CD14-positive monocyte (primary cell): ENCODE measurements around the gene APOL1. TPM values are rescaled to one million over a fixed set of nuclear protein-coding genes. Genes with fewer than 3 reads are reported as not detected.
A peak's percentile ranks its signal among the peaks of the same experiment; 100 is the strongest.

Source experiments
- DNase-seq, 3 donors: peaks; one replicate each; pipeline ENCODE4 v3.0.0-alpha.2; 2011 to 2022
- H2AFZ ChIP-seq: 2 replicates; pipeline ENCODE4 v1.6.0; 2012; ENCODE audit warnings: mild to moderate bottlenecking, low read depth, low read length, inconsistent platforms; ENCODE audit not compliant: insufficient read depth, poor library complexity, severe bottlenecking
- H3K27ac ChIP-seq, 2 donors: 1 replicate in 1 of 2; 2 replicates in 1 of 2; pipeline ENCODE4 v1.5.1; 2012 to 2013; ENCODE audit warnings: low read length in 2 of 2, control low read depth in 1 of 2, inconsistent platforms in 1 of 2, low read depth in 1 of 2, mild to moderate bottlenecking in 1 of 2
- H3K27me3 ChIP-seq, 2 donors: one replicate each; pipeline versions ENCODE4 v1.6.0 to v1.6.1; 2011 to 2013; ENCODE audit warnings: low read length in 2 of 2; ENCODE audit not compliant: control insufficient read depth in 2 of 2, insufficient read depth in 2 of 2
- H3K36me3 ChIP-seq, 2 donors: replicated peaks in 1 of 2; 1 replicate in 1 of 2; 2 replicates in 1 of 2; pipeline versions ENCODE4 v1.5.1 to v1.6.1; 2012 to 2013; ENCODE audit warnings: low read length in 2 of 2, control low read depth in 1 of 2, inconsistent platforms in 1 of 2, mild to moderate bottlenecking in 1 of 2; ENCODE audit not compliant: insufficient read depth in 2 of 2, control insufficient read depth in 1 of 2
- H3K4me1 ChIP-seq, 2 donors: 1 replicate in 1 of 2; 2 replicates in 1 of 2; pipeline versions ENCODE4 v1.5.1 to v1.6.1; 2012 to 2013; ENCODE audit warnings: low read length in 2 of 2, control low read depth in 1 of 2, inconsistent platforms in 1 of 2, mild to moderate bottlenecking in 1 of 2, moderate library complexity in 1 of 2; ENCODE audit not compliant: insufficient read depth in 2 of 2, control insufficient read depth in 1 of 2
- H3K4me2 ChIP-seq: replicated peaks from 2 replicates; pipeline ENCODE3; 2012; ENCODE audit warnings: low read length, moderate library complexity, mild to moderate bottlenecking; ENCODE audit not compliant: poor library complexity, severe bottlenecking; ENCODE audit errors: extremely low read depth
- H3K4me3 ChIP-seq, 3 experiments: fragments of 200-600 bp in 1 of 3; sonication (generic) in 1 of 3; replicated peaks in 1 of 3; 1 replicate in 2 of 3; 2 replicates in 1 of 3; pipeline ENCODE4 v1.5.1; 2011 to 2013; ENCODE audit warnings: low read length in 3 of 3, mild to moderate bottlenecking in 3 of 3, control low read depth in 2 of 3, low read depth in 2 of 3, inconsistent platforms in 1 of 3, moderate library complexity in 1 of 3
- H3K79me2 ChIP-seq: 2 replicates; pipeline ENCODE4 v1.6.0; 2012; ENCODE audit warnings: mild to moderate bottlenecking, control low read depth, inconsistent platforms, low read length, moderate library complexity; ENCODE audit not compliant: insufficient read depth
- H3K9ac ChIP-seq: 2 replicates; pipeline ENCODE4 v1.6.0; 2017; ENCODE audit warnings: low read length, mild to moderate bottlenecking; ENCODE audit not compliant: insufficient read depth, poor library complexity, severe bottlenecking
- H3K9me3 ChIP-seq, 2 donors: replicated peaks in 1 of 2; 1 replicate in 1 of 2; 2 replicates in 1 of 2; pipeline versions ENCODE4 v1.5.1 to v1.6.1; 2012 to 2013; ENCODE audit warnings: low read length in 2 of 2, control low read depth in 1 of 2; ENCODE audit not compliant: control insufficient read depth in 1 of 2, insufficient read depth in 1 of 2
- H4K20me1 ChIP-seq: 2 replicates; pipeline ENCODE4 v1.6.0; 2012; ENCODE audit warnings: mild to moderate bottlenecking, low read length, control low read depth, moderate library complexity; ENCODE audit not compliant: insufficient read depth
- H3K27ac Mint-ChIP-seq, 7 donors: one replicate each; pipeline ENCODE4 v1.8.0; 2020; ENCODE audit warnings: mild to moderate bottlenecking in 7 of 7, mixed read lengths in 7 of 7, moderate library complexity in 6 of 7, inconsistent platforms in 2 of 7
- H3K27me3 Mint-ChIP-seq, 3 donors: one replicate each; pipeline ENCODE4 v1.8.0; 2021 to 2022; ENCODE audit warnings: low read depth in 3 of 3, mild to moderate bottlenecking in 3 of 3, mixed read lengths in 3 of 3, moderate library complexity in 3 of 3, inconsistent platforms in 1 of 3
- H3K36me3 Mint-ChIP-seq, 2 donors: one replicate each; pipeline ENCODE4 v1.8.0; 2020; ENCODE audit warnings: mixed read lengths in 2 of 2, inconsistent platforms in 1 of 2, mild to moderate bottlenecking in 1 of 2
- H3K4me1 Mint-ChIP-seq: one replicate; pipeline ENCODE4 v1.8.0; 2020; ENCODE audit warnings: mild to moderate bottlenecking, mixed read lengths
- H3K4me3 Mint-ChIP-seq, 2 donors: one replicate each; pipeline ENCODE4 v1.8.0; 2020; ENCODE audit warnings: mild to moderate bottlenecking in 2 of 2, mixed read lengths in 2 of 2, moderate library complexity in 1 of 2
- H3K9me3 Mint-ChIP-seq, 7 donors: one replicate each; pipeline ENCODE4 v1.8.0; 2020 to 2022; ENCODE audit warnings: mixed read lengths in 7 of 7, mild to moderate bottlenecking in 6 of 7, moderate library complexity in 6 of 7, inconsistent platforms in 2 of 7
- CTCF ChIP-seq: fragments of 200-600 bp; IDR thresholded peaks from one replicate; pipeline ENCODE4 v1.8.0; 2022; ENCODE audit warnings: antibody characterized with exemption, mild to moderate bottlenecking
- WGBS: methylation state at CpG from one replicate; pipeline ENCODE4 v1.1.5; 2013; ENCODE audit warnings: missing lambda C conversion rate; ENCODE audit not compliant: insufficient coverage; 5-methylcytosine and 5-hydroxymethylcytosine counted together
- intact Hi-C, 2 donors: fragments of 100-400 bp; cut with micrococcal nuclease; formaldehyde crosslinking; loops; one replicate each; pipeline versions ENCODE4 v1.15.0 to v1.15.1; 2023
- polyA plus RNA-seq, 3 donors: library from polyadenylated mRNA; depleted of rRNA in 1 of 3; unstranded in 2 of 3; stranded (reverse) in 1 of 3; fragments of 300-500 nt in 2 of 3; fragments of >200 nt in 1 of 3; fragmentation: Illumina TruSeq in 2 of 3; gene quantifications; 1 replicate in 2 of 3; 2 replicates in 1 of 3; pipeline ENCODE4 v1.2.3, GENCODE V29; 2012 to 2021

Gene APOL1
- polyA plus RNA-seq, 3 donors = 3.4 to 7.5 (median 6.1) TPM

GRCh38 chr22:36237462-36238372 lies 15.2 kb upstream of the APOL1 start:
- Mint-ChIP-seq H3K27ac (peak overlapping the region; percentile 94 to 96 (median 95)), H3K9me3 (peaks cover 0 to 4% (median 3%) of the 10 kb centered on the region in 7 donors), H3K36me3 (peaks cover 43 to 44% of the 10 kb centered on the region in 2 donors), H3K4me3 (peak overlapping the region; percentile 95 to 98), H3K4me1 (peaks cover 56% of the 10 kb centered on the region), H3K27me3 (peaks cover 0 to 2% (median 0%) of the 10 kb centered on the region in 3 donors)
- intact Hi-C loops = no loop called here
- DNase-seq = peak in 1 of 3 donors; percentile 13
- H3K4me2 ChIP-seq = peak overlapping the region; percentile 98
- WGBS = 59% methylated on average over 12 of the region's 12 CpGs
- H3K79me2 ChIP-seq = peaks cover 40% of the 10 kb centered on the region
- peak overlapping the region; percentile 71 to 93 for H3K27ac ChIP-seq
- peak overlapping the region; percentile 74 for H3K9ac ChIP-seq
- no peaks in the 10 kb centered on the region for H3K9me3 ChIP-seq
- H3K36me3 ChIP-seq = peaks cover 15 to 42% of the 10 kb centered on the region in 2 donors
- peak overlapping the region; percentile 64 to 99 (median 90) for H3K4me3 ChIP-seq
- H2AFZ ChIP-seq = peak overlapping the region; percentile 22
- no peak for TF ChIP-seq CTCF
- peaks cover 43% of the 10 kb centered on the region for H4K20me1 ChIP-seq
- peaks cover 20 to 41% of the 10 kb centered on the region in 2 donors for H3K4me1 ChIP-seq
- no peaks in the 10 kb centered on the region for H3K27me3 ChIP-seq

- Mint-ChIP-seq H3K27ac (peak overlapping the region; percentile 94 to 96 (median 95)), H3K36me3 (peaks cover 34 to 36% of the 10 kb centered on the region in 2 donors), H3K9me3 (peaks cover 0 to 5% (median 4%) of the 10 kb centered on the region in 7 donors), H3K4me3 (peak overlapping the region; percentile 95 to 98), H3K27me3 (peaks cover 0 to 2% (median 0%) of the 10 kb centered on the region in 3 donors), H3K4me1 (peaks cover 48% of the 10 kb centered on the region)
- Histone ChIP-seq H4K20me1 (peaks cover 36% of the 10 kb centered on the region), H3K4me3 (peak overlapping the region; percentile 64 to 99 (median 90)), H3K4me1 (peaks cover 20 to 36% of the 10 kb centered on the region in 2 donors), H3K4me2 (peak overlapping the region; percentile 98), H3K9me3 (no peaks in the 10 kb centered on the region), H3K79me2 (peaks cover 40% of the 10 kb centered on the region), H3K27ac (peak overlapping the region; percentile 71 to 93), H3K27me3 (no peaks in the 10 kb centered on the region), H2AFZ (peak overlapping the region; percentile 87), H3K36me3 (peaks cover 8 to 34% of the 10 kb centered on the region in 2 donors), H3K9ac (peak overlapping the region; percentile 74)
- WGBS = 2% methylated on average over 5 of the region's 5 CpGs
- intact Hi-C loops = no loop called here
- peak in 1 of 3 donors; percentile 10 for DNase-seq
- TF ChIP-seq CTCF = no peak
Measured at GRCh38 chr22:36238373-36239149, 14.4 kb upstream of the APOL1 start.
